GM23248 (cell line): ENCODE results near the gene C1QTNF2. TPM values are rescaled to one million over a fixed set of nuclear protein-coding genes. Genes with fewer than 3 reads are reported as not detected.
A peak's percentile ranks its signal among the peaks of the same experiment; 100 is the strongest.
"Not testable (repeated sequence)": the region's sequence is repeated elsewhere in the genome, so short reads cannot be mapped to it uniquely, and the experiment has no call there.

ENCODE experiments used
- DNase-seq: peaks from one replicate; pipeline ENCODE4 v3.0.0-alpha.2; 2015
- H2AFZ ChIP-seq: fragments of 200-600 bp; sonication (generic); 2 replicates; pipeline ENCODE4 v1.6.1; 2016; ENCODE audit warnings: antibody characterized with exemption
- H3F3A ChIP-seq: fragments of 200-600 bp; sonication (generic); 2 replicates; pipeline ENCODE4 v1.6.1; 2016; ENCODE audit warnings: mild to moderate bottlenecking, antibody characterized with exemption, mixed run types; ENCODE audit not compliant: insufficient read depth
- H3K27ac ChIP-seq: fragments of 200-600 bp; sonication (generic); 2 replicates; pipeline ENCODE4 v1.5.1; 2016; ENCODE audit warnings: mild to moderate bottlenecking
- H3K27me3 ChIP-seq: fragments of 200-600 bp; sonication (generic); replicated peaks from 2 replicates; pipeline ENCODE4 v1.6.1; 2016; ENCODE audit warnings: mild to moderate bottlenecking; ENCODE audit not compliant: insufficient read depth
- H3K36me3 ChIP-seq: fragments of 200-600 bp; sonication (generic); 2 replicates; pipeline ENCODE4 v1.6.1; 2016; ENCODE audit warnings: low read depth, mild to moderate bottlenecking
- H3K4me1 ChIP-seq: fragments of 200-600 bp; sonication (generic); 2 replicates; pipeline ENCODE4 v1.6.1; 2016; ENCODE audit warnings: mild to moderate bottlenecking; ENCODE audit not compliant: insufficient read depth
- H3K4me2 ChIP-seq: fragments of 200-600 bp; sonication (generic); one replicate; pipeline ENCODE4 v1.6.1; 2016; ENCODE audit warnings: mild to moderate bottlenecking; ENCODE audit not compliant: unreplicated experiment
- H3K4me3 ChIP-seq: fragments of 200-600 bp; sonication (generic); 2 replicates; pipeline ENCODE4 v1.5.1; 2016; ENCODE audit warnings: mild to moderate bottlenecking
- H3K79me2 ChIP-seq: fragments of 200-600 bp; sonication (generic); 2 replicates; pipeline ENCODE4 v1.6.1; 2016; ENCODE audit warnings: mild to moderate bottlenecking; ENCODE audit not compliant: insufficient read depth
- H3K9ac ChIP-seq: fragments of 200-600 bp; sonication (generic); 2 replicates; pipeline ENCODE4 v1.6.1; 2016; ENCODE audit warnings: mild to moderate bottlenecking
- H3K9me2 ChIP-seq: fragments of 200-600 bp; sonication (generic); 2 replicates; pipeline ENCODE4 v1.6.1; 2016; ENCODE audit warnings: mixed run types, mild to moderate bottlenecking, moderate library complexity; ENCODE audit not compliant: insufficient read depth
- H3K9me3 ChIP-seq: fragments of 200-600 bp; sonication (generic); one replicate; pipeline ENCODE4 v1.6.1; 2017; ENCODE audit warnings: low read depth
- H4K20me1 ChIP-seq: fragments of 200-600 bp; sonication (generic); 2 replicates; pipeline ENCODE4 v1.6.0; 2016; ENCODE audit not compliant: insufficient read depth
- EZH2 ChIP-seq: fragments of 200-600 bp; sonication (generic); IDR thresholded peaks from 2 replicates; pipeline ENCODE4 v1.6.1; 2018; ENCODE audit warnings: antibody characterized with exemption, mild to moderate bottlenecking; ENCODE audit not compliant: insufficient read depth, poor library complexity, severe bottlenecking
- EZH2phosphoT487 ChIP-seq: fragments of 200-600 bp; sonication (generic); IDR thresholded peaks from 2 replicates; pipeline ENCODE4 v1.6.1; 2018; ENCODE audit warnings: antibody characterized with exemption, moderate library complexity, mild to moderate bottlenecking, low read depth; ENCODE audit not compliant: insufficient read depth
- WGBS, 2 experiments: methylation state at CpG; one replicate each; pipeline ENCODE4 v1.1.6; 2015 to 2017; ENCODE audit warnings: low lambda C conversion rate in 2 of 2, low coverage in 1 of 2; ENCODE audit errors: missing lambda C conversion rate in 2 of 2; 5-methylcytosine and 5-hydroxymethylcytosine counted together
- in situ Hi-C: fragments of 300-500 bp; cut with MboI; formaldehyde crosslinking; loops from 2 replicates; pipeline ENCODE4 v1.15.0; 2020
- polyA plus RNA-seq: library from polyadenylated mRNA; unstranded; fragments of >200 nt; fragmentation: Nextera tagmentation; extraction: Ambion mirVana; gene quantifications from 2 replicates; pipeline ENCODE4 v1.2.1, GENCODE V29; 2016
- total RNA-seq: library from RNA; depleted of rRNA; stranded (reverse); fragments of >200 nt; shearing (Covaris generic); gene quantifications from 2 replicates; pipeline ENCODE4 v1.2.3, GENCODE V29; 2014

The C1QTNF2 gene
- total and polyA plus RNA-seq, 2 experiments from 2014 or later = 0.22 to 0.31 TPM

DNA sequence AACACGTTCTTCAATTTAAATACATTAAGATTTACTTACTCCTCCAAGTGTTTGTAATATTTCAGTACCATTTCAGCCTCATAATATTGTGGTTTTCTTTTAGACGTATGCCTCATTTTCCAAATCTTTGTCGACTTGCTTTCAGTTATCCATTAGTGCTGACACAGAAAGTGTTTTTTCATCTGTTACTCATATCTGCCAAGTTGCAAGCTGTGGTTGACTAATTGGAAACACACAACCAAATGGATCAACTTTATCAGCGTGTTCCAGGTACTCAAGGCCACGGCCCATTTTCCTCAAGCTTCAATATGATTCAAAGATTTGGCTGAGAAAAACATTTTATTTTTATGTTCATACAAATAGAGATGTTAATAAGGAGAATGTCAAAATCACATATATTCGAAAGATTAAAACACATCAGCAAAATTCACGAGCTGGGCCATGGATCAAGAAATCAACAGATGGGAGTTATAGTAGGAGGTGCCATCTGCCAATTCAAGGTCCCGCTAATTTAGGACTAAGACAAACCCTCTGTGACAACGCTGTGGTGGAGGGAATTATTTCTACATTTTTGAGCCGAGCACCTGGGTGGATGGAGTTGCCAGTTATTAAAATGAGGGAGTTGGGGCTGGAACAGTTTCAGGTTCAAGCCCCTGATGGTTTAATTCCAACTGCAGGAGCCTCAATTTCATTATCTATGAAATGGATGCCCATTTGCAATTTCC lies 30.9 kb downstream of the C1QTNF2 start:
- peak; percentile 21 for DNase-seq
- Histone ChIP-seq H3K4me3 (no peak overlapping the region), H3K9me2 (no peaks in the 10 kb centered on the region), H3K9me3 (no peaks in the 10 kb centered on the region), H4K20me1 (no peaks in the 10 kb centered on the region), H3K4me1 (peaks cover 9% of the 10 kb centered on the region; the same call in 1 of the 2 replicates), H2AFZ (no peak overlapping the region), H3K27me3 (0 out of 2 replicates have a peak, but pooled peaks cover 3% of the 10 kb centered on the region), H3F3A (0 out of 2 replicates have a peak, but pooled peaks cover 16% of the 10 kb centered on the region), H3K4me2 (no peak overlapping the region), H3K9ac (no peak overlapping the region), H3K36me3 (no peaks in the 10 kb centered on the region), H3K79me2 (no peaks in the 10 kb centered on the region), H3K27ac (no peak overlapping the region)
- in situ Hi-C loops = loop anchor here (10.0 kb wide), 2 partner anchors 145 to 305 kb away; no protein-coding TSS in a partner anchor
- TF ChIP-seq EZH2 (no peak), EZH2phosphoT487 (no peak)
- 19 to 23% methylated on average over 10 of the region's 10 CpGs for WGBS, 2 experiments

DNA sequence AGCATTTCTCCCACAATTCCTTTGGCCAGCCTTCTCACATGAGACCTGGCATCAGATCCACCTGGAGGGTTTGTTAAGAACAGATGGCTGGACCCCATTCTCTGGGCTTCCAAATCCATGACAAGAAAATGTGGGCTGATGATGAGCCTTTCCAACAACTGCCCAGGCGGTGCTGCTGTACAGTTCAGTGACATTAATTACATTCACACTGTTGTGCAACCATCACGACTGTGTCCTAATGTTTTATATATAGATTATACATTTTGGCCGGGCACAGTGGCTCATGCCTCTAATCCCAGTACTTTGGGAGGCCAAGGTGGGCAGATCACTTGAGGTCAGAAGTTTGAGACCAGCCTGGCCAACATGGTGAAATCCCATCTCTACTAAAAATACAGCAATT lies 35.7 kb downstream of the C1QTNF2 start:
- H3K4me2 ChIP-seq, H3K36me3 ChIP-seq, H3K27me3 ChIP-seq, H3K79me2 ChIP-seq, H3F3A ChIP-seq, H3K9me3 ChIP-seq, H2AFZ ChIP-seq, H3K9me2 ChIP-seq, H3K9ac ChIP-seq, H3K4me1 ChIP-seq, DNase-seq, in situ Hi-C loops, H4K20me1 ChIP-seq, H3K4me3 ChIP-seq, H3K27ac ChIP-seq: not testable (repeated sequence)
- 75 to 78% methylated on average over 3 of the region's 3 CpGs for WGBS, 2 experiments

DNA sequence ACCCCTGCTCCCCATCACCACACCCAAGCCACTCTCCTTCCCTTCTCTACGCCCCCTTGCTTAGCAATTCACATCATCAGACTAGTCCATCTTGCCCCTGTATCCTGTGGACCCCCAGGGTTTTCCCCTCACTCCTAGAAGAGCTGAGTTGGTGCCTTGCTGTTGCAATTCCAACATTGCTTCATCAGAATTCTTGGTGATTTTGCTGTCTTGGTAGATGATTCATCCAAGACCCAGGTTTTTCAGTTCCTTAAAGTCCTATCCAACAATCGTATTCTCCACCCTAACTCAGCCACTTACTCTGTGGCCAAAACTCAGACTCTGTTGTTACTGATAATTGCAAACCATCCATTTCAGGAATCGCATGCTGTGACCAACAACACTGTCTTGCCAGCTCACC lies 36.7 kb downstream of the C1QTNF2 start:
- Histone ChIP-seq H2AFZ (no peak overlapping the region), H3K4me2 (no peak overlapping the region), H3K36me3 (no peaks in the 10 kb centered on the region), H3K9me3 (no peaks in the 10 kb centered on the region), H3K4me3 (no peak overlapping the region), H4K20me1 (no peaks in the 10 kb centered on the region), H3K9me2 (no peaks in the 10 kb centered on the region), H3K4me1 (no peaks in the 10 kb centered on the region), H3F3A (no peaks in the 10 kb centered on the region), H3K27ac (no peak overlapping the region), H3K79me2 (no peaks in the 10 kb centered on the region), H3K9ac (no peak overlapping the region), H3K27me3 (0 out of 2 replicates have a peak, but pooled peaks cover 3% of the 10 kb centered on the region)
- 36 to 38% methylated on average over 3 of the region's 3 CpGs for WGBS, 2 experiments
- TF ChIP-seq EZH2 = no peak
- no peak for TF ChIP-seq EZH2phosphoT487
- in situ Hi-C loops = no loop called here
- DNase-seq = peak; percentile 74

DNA sequence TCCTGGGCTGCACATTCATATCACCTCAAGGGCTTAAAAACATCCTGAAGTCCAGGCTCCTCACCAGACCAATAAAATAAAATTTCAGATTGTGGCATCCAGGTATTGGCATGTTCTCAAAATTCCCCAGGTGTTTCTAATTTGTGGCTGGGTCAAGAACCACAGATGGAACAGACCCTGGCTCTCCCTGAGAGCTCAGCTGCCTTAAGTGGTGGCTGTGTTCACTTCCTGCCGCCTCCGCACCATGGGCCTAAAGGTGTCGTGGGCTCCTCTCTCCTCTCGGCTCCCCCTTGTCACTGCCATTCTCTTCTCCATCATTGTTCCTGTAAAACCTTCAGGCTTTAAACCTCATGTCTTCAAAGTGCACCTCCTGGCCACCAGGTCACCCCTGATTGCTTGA lies 40.2 kb downstream of the C1QTNF2 start:
- 70 to 87% methylated on average over 4 of the region's 4 CpGs for WGBS, 2 experiments
- no peak overlapping the region for H2AFZ ChIP-seq
- no peaks in the 10 kb centered on the region for H3F3A ChIP-seq
- in situ Hi-C loops = no loop called here
- no peak for TF ChIP-seq EZH2phosphoT487
- no peaks in the 10 kb centered on the region for H3K36me3 ChIP-seq
- H3K27ac ChIP-seq = no peak overlapping the region
- H4K20me1 ChIP-seq = no peaks in the 10 kb centered on the region
- H3K4me1 ChIP-seq = no peaks in the 10 kb centered on the region
- H3K9me2 ChIP-seq = no peaks in the 10 kb centered on the region
- H3K9ac ChIP-seq = no peak overlapping the region
- 0 out of 2 replicates have a peak, but pooled peaks cover 4% of the 10 kb centered on the region for H3K27me3 ChIP-seq
- DNase-seq = no peak
- no peak overlapping the region for H3K4me2 ChIP-seq
- H3K9me3 ChIP-seq = no peaks in the 10 kb centered on the region
- H3K79me2 ChIP-seq = no peaks in the 10 kb centered on the region
- H3K4me3 ChIP-seq = no peak overlapping the region

DNA sequence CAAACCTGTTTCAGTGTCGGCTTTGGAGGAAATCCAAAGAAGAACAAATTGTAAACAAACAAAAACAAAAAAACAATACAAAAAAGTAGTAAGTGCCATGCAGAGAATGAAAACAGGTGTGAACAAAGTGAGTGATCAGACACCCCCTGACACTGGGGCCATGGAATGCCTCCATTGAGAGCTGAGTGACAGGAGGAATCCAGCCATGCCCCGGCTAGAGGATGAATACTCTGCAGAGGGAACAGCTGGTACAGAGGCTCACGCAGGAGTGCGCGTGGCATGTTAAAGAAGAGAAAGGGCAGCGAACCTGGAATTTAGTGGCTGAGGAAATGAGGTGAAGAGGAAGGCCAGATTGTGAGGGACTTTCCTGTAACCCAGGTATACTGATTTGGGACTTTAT lies 42.6 kb downstream of the C1QTNF2 start:
- no peaks in the 10 kb centered on the region for H4K20me1 ChIP-seq
- no peaks in the 10 kb centered on the region for H3K4me1 ChIP-seq
- H3K36me3 ChIP-seq = no peaks in the 10 kb centered on the region
- no peaks in the 10 kb centered on the region for H3K9me3 ChIP-seq
- H3K27ac ChIP-seq = no peak overlapping the region
- no peak overlapping the region for H3K4me2 ChIP-seq
- no peaks in the 10 kb centered on the region for H3F3A ChIP-seq
- TF ChIP-seq EZH2 = no peak
- no peak for TF ChIP-seq EZH2phosphoT487
- DNase-seq = no peak
- no peak overlapping the region for H3K9ac ChIP-seq
- 0 out of 2 replicates have a peak, but pooled peaks cover 9% of the 10 kb centered on the region for H3K27me3 ChIP-seq
- no peak overlapping the region for H2AFZ ChIP-seq
- H3K79me2 ChIP-seq = no peaks in the 10 kb centered on the region
- 75 to 80% methylated on average over 6 of the region's 6 CpGs for WGBS, 2 experiments
- H3K9me2 ChIP-seq = no peaks in the 10 kb centered on the region
- in situ Hi-C loops = no loop called here
- no peak overlapping the region for H3K4me3 ChIP-seq
